ENCODE data around the gene MAN2A2. TPM values are rescaled to one million over a fixed set of nuclear protein-coding genes. Genes with fewer than 3 reads are reported as not detected.

The MAN2A2 gene
- total RNA-seq, 1 experiment from 2014 or later = 27.4 TPM

DNA sequence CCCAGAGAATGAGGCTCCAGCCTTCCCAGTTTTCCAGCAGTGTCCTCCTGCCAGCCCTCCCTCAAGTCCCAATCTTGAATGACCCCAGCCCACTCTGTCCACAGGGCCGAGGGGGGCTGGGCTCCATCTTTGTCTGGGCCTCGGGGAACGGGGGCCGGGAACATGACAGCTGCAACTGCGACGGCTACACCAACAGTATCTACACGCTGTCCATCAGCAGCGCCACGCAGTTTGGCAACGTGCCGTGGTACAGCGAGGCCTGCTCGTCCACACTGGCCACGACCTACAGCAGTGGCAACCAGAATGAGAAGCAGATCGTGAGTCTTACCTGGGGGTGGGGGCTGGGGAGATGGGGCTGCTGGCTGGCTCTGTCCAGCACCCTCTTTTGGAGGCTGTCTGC lies 24.4 kb upstream of the MAN2A2 start:
- Histone ChIP-seq H4K20me1 (ENCODE audit: control insufficient read depth, insufficient read depth, insufficient read length) (no peaks in the 10 kb centered on the region), H3K27ac (ENCODE audit: insufficient read length, low read depth, low read length) (no peak overlapping the region), H3K18ac (ENCODE audit: insufficient read length, low read depth, low read length) (no peak overlapping the region), H3K14ac (ENCODE audit: insufficient read depth, low read length) (no peak overlapping the region), H2AFZ (ENCODE audit: low read length) (no peak overlapping the region), H3K4ac (ENCODE audit: low read depth, low read length) (no peak overlapping the region), H3K79me1 (ENCODE audit: insufficient read depth, low read depth, low read length, poor library complexity, severe bottlenecking) (no peaks in the 10 kb centered on the region), H4K8ac (replicated peaks; ENCODE audit: insufficient read length, low read depth, low read length) (no peak overlapping the region), H3K23ac (ENCODE audit: insufficient read length, low read depth, low read length) (no peak overlapping the region), H3K4me2 (ENCODE audit: insufficient read depth, insufficient read length, low read length) (no peak overlapping the region), H2AK5ac (ENCODE audit: insufficient read length, low read length) (no peak overlapping the region), H3K56ac (ENCODE audit: insufficient read length, low read depth, low read length) (no peak overlapping the region), H3K23me2 (ENCODE audit: insufficient read length, low read depth, low read length, poor library complexity, severe bottlenecking) (no peaks in the 10 kb centered on the region), H2BK15ac (ENCODE audit: low read depth, low read length) (no peak overlapping the region), H2BK120ac (ENCODE audit: low read depth, low read length, poor library complexity, severe bottlenecking) (no peak overlapping the region), H2BK20ac (ENCODE audit: low read depth, low read length, poor library complexity, severe bottlenecking) (no peak overlapping the region), H3K4me1 (ENCODE audit: insufficient read depth, low read length) (no peaks in the 10 kb centered on the region; the same call in 1 of the 2 replicates), H2BK5ac (ENCODE audit: insufficient read length, low read length) (no peak overlapping the region), H3K9me3 (ENCODE audit: control insufficient read depth, low read depth, low read length) (no peaks in the 10 kb centered on the region), H4K91ac (ENCODE audit: insufficient read length, low read depth, low read length) (no peak overlapping the region), H3T11ph (ENCODE audit: low read length) (no peak overlapping the region), H3K79me2 (ENCODE audit: insufficient read depth, low read length) (no peaks in the 10 kb centered on the region), H2BK12ac (ENCODE audit: insufficient read length, low read depth, low read length) (no peak overlapping the region), H3K9ac (ENCODE audit: extremely low read depth, insufficient read length, low read length) (no peak overlapping the region), H4K5ac (ENCODE audit: insufficient read length, low read depth, low read length) (no peak overlapping the region), H3K27me3 (ENCODE audit: insufficient read depth, low read length) (no peaks in the 10 kb centered on the region)
- WGBS (ENCODE audit: extremely low coverage, insufficient read length, low lambda C conversion rate) = no CpG with 5 or more reads among the region's 15 CpGs
- Mint-ChIP-seq H3K4me3 (no peak overlapping the region), H3K4me1 (peaks cover 11 to 18% of the 10 kb centered on the region in 2 experiments), H3K9me3 (no peaks in the 10 kb centered on the region), H3K27me3 (ENCODE audit: low read depth) (no peaks in the 10 kb centered on the region), H3K36me3 (ENCODE audit: insufficient read depth in 1 of 3, low read depth in 3 of 3) (peaks cover 20 to 44% (median 33%) of the 10 kb centered on the region in 3 experiments; a peak in 6 of 7 replicates), H3K27ac (no peak overlapping the region)
- DNase-seq = no peak
- TF ChIP-seq, protein P1, sequence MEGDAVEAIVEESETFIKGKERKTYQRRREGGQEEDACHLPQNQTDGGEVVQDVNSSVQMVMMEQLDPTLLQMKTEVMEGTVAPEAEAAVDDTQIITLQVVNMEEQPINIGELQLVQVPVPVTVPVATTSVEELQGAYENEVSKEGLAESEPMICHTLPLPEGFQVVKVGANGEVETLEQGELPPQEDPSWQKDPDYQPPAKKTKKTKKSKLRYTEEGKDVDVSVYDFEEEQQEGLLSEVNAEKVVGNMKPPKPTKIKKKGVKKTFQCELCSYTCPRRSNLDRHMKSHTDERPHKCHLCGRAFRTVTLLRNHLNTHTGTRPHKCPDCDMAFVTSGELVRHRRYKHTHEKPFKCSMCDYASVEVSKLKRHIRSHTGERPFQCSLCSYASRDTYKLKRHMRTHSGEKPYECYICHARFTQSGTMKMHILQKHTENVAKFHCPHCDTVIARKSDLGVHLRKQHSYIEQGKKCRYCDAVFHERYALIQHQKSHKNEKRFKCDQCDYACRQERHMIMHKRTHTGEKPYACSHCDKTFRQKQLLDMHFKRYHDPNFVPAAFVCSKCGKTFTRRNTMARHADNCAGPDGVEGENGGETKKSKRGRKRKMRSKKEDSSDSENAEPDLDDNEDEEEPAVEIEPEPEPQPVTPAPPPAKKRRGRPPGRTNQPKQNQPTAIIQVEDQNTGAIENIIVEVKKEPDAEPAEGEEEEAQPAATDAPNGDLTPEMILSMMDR (conservative IDR thresholded peaks at IDR 0.05) = no peak

All from H9 (cell line).